WTC11 (cell line): ENCODE measurements around the gene PCDH9. TPM values are rescaled to one million over a fixed set of nuclear protein-coding genes. Genes with fewer than 3 reads are reported as not detected.

Experiments used
- ATAC-seq: fragments of 200-7000 bp; cut with Tn5 transposase; 2 replicates; pipeline ENCODE4 v1.10.0; 2021; ENCODE audit warnings: mild to moderate bottlenecking, moderate library complexity
- CTCF ChIA-PET: fragments of 300-600 bp; sonication (Branson Sonifier 250); formaldehyde crosslinking; loops from one replicate; lab custom pipeline; 2021; ENCODE audit warnings: antibody characterized with exemption; lab: Charles Lee
- POLR2A ChIA-PET: fragments of 350-600 bp; sonication (Branson Sonifier 250); formaldehyde crosslinking; loops from one replicate; lab custom pipeline; 2021; ENCODE audit warnings: antibody characterized with exemption; lab: Charles Lee
- DNase-seq: peaks from one replicate; pipeline ENCODE4 v3.0.0; 2021; ENCODE audit warnings: low spot score
- H3K27ac Mint-ChIP-seq: 2 replicates; pipeline ENCODE4 v1.8.0; 2021; ENCODE audit warnings: mixed read lengths
- H3K27me3 Mint-ChIP-seq: 2 replicates; pipeline ENCODE4 v1.8.0; 2021; ENCODE audit warnings: low read depth, mild to moderate bottlenecking, moderate library complexity, mixed read lengths
- H3K36me3 Mint-ChIP-seq: 2 replicates; pipeline ENCODE4 v1.8.0; 2021; ENCODE audit warnings: mixed read lengths
- H3K4me1 Mint-ChIP-seq: 2 replicates; pipeline ENCODE4 v1.8.0; 2022; ENCODE audit warnings: mixed read lengths
- H3K4me3 Mint-ChIP-seq: 2 replicates; pipeline ENCODE4 v1.8.0; 2021; ENCODE audit warnings: mild to moderate bottlenecking, moderate library complexity, mixed read lengths
- H3K9me3 Mint-ChIP-seq: 2 replicates; pipeline ENCODE4 v1.8.0; 2021; ENCODE audit warnings: mixed read lengths
- ATF1 ChIP-seq: sonication (generic); formaldehyde crosslinking; IDR thresholded peaks from 2 replicates; pipeline ENCODE4 v1.8.1; 2023; ENCODE audit warnings: mild to moderate bottlenecking, moderate library complexity, missing genetic modification reagents
- ATF6 ChIP-seq: sonication (generic); formaldehyde crosslinking; IDR thresholded peaks from 2 replicates; pipeline ENCODE4 v1.8.1; 2023; ENCODE audit warnings: mild to moderate bottlenecking, missing genetic modification reagents
- CBFB ChIP-seq: sonication (generic); formaldehyde crosslinking; IDR thresholded peaks from 2 replicates; pipeline ENCODE4 v1.8.1; 2022; ENCODE audit warnings: mild to moderate bottlenecking, low read depth, missing genetic modification reagents
- CDX4 ChIP-seq: fragments of 250-450 bp; sonication (Bioruptor Pico); IDR thresholded peaks from 2 replicates; pipeline ENCODE4 v1.9.0; 2021; ENCODE audit warnings: moderate library complexity, mild to moderate bottlenecking, inconsistent platforms, borderline replicate concordance
- CTCF ChIP-seq: fragments of 200-600 bp; IDR thresholded peaks from 2 replicates; pipeline ENCODE4 v1.8.0; 2022; ENCODE audit warnings: antibody characterized with exemption
- ELF4 ChIP-seq: sonication (generic); formaldehyde crosslinking; IDR thresholded peaks from 2 replicates; pipeline ENCODE4 v1.8.1; 2022; ENCODE audit warnings: low read depth, mild to moderate bottlenecking, moderate library complexity, missing genetic modification reagents
- FOXK1 ChIP-seq: sonication (generic); formaldehyde crosslinking; IDR thresholded peaks from 2 replicates; pipeline ENCODE4 v1.8.0; 2022; ENCODE audit warnings: mild to moderate bottlenecking, moderate library complexity, missing genetic modification reagents
- HMGA2 ChIP-seq: fragments of 250-450 bp; sonication (Bioruptor Pico); IDR thresholded peaks from 2 replicates; pipeline ENCODE4 v1.4.0; 2021; ENCODE audit warnings: mild to moderate bottlenecking, moderate library complexity
- JAZF1 ChIP-seq: fragments of 250-450 bp; sonication (Bioruptor Pico); IDR thresholded peaks from 2 replicates; pipeline ENCODE4 v1.9.0; 2021; ENCODE audit warnings: moderate library complexity, mild to moderate bottlenecking, inconsistent platforms
- JUN ChIP-seq: sonication (generic); formaldehyde crosslinking; IDR thresholded peaks from 2 replicates; pipeline ENCODE4 v1.8.0; 2023; ENCODE audit warnings: mild to moderate bottlenecking, missing genetic modification reagents
- PRRX2 ChIP-seq: fragments of 250-450 bp; sonication (Bioruptor Pico); IDR thresholded peaks from 2 replicates; pipeline ENCODE4 v1.8.0; 2021; ENCODE audit warnings: mild to moderate bottlenecking
- SOX15 ChIP-seq: fragments of 250-450 bp; sonication (Bioruptor Pico); IDR thresholded peaks from 2 replicates; pipeline ENCODE4 v1.9.0; 2021; ENCODE audit warnings: mild to moderate bottlenecking
- SP1 ChIP-seq: sonication (generic); formaldehyde crosslinking; conservative IDR thresholded peaks from 2 replicates; pipeline ENCODE4 v1.8.1; 2022; ENCODE audit warnings: missing genetic modification reagents
- TEAD1 ChIP-seq: sonication (generic); formaldehyde crosslinking; IDR thresholded peaks from 2 replicates; pipeline ENCODE4 v1.8.0; 2022; ENCODE audit warnings: mild to moderate bottlenecking, missing genetic modification reagents
- USF2 ChIP-seq: sonication (generic); formaldehyde crosslinking; IDR thresholded peaks from 2 replicates; pipeline ENCODE4 v1.8.1; 2023; ENCODE audit warnings: mild to moderate bottlenecking, missing genetic modification reagents, moderate library complexity
- ZNF281 ChIP-seq: sonication (generic); formaldehyde crosslinking; IDR thresholded peaks from 2 replicates; pipeline ENCODE4 v1.8.0; 2023; ENCODE audit warnings: mild to moderate bottlenecking, missing genetic modification reagents
- ZNF532 ChIP-seq: fragments of 250-450 bp; sonication (Bioruptor Pico); IDR thresholded peaks from 2 replicates; pipeline ENCODE4 v1.9.0; 2021; ENCODE audit warnings: mild to moderate bottlenecking, borderline replicate concordance
- ZSCAN18 ChIP-seq: fragments of 250-450 bp; sonication (Bioruptor Pico); IDR thresholded peaks from 2 replicates; pipeline ENCODE4 v2.1.2; 2022; ENCODE audit warnings: mild to moderate bottlenecking, moderate library complexity
- total RNA-seq: library from RNA; stranded (reverse); gene quantifications from 3 replicates; pipeline ENCODE4 v1.2.3, GENCODE V29; 2021

The PCDH9 gene
- total RNA-seq, 1 experiment from 2014 or later = 0.48 TPM

GRCh38 chr13:67091603-67092002 is 138.5 kb downstream of the PCDH9 start (continued):
- TF ChIP-seq SP1 (CRISPR knock-in tag) = no peak
- no peak for TF ChIP-seq USF2

- no peaks in the 10 kb centered on the region for H3K27me3 Mint-ChIP-seq
- H3K36me3 Mint-ChIP-seq = no peaks in the 10 kb centered on the region
- ATAC-seq (no peak), DNase-seq (no peak)
- H3K9me3 Mint-ChIP-seq = no peaks in the 10 kb centered on the region
- H3K27ac Mint-ChIP-seq = no peak overlapping the region
- POLR2A ChIA-PET = no interaction called here
- no peak for TF ChIP-seq ELF4
- TF ChIP-seq CBFB (CRISPR knock-in tag) = no peak
- no peak for TF ChIP-seq FOXK1 (CRISPR knock-in tag)
- TF ChIP-seq PRRX2 = no peak
- TF ChIP-seq ATF1 (CRISPR knock-in tag) = no peak
- no peak for TF ChIP-seq HMGA2
- TF ChIP-seq CDX4 (CRISPR knock-in tag) = no peak
- TF ChIP-seq ZNF281 (CRISPR knock-in tag) = no peak
- TF ChIP-seq ATF6 (CRISPR knock-in tag) = no peak
- no peak for TF ChIP-seq SOX15 (CRISPR knock-in tag)
- no peak for TF ChIP-seq CTCF
- no peak for TF ChIP-seq JUN (CRISPR knock-in tag)
- H3K4me3 Mint-ChIP-seq = no peak overlapping the region
- CTCF ChIA-PET = interaction anchor here (0.8 kb wide), 1 partner anchor 13 kb away, joined by 3 read pairs; no protein-coding TSS in a partner anchor
- no peaks in the 10 kb centered on the region for H3K4me1 Mint-ChIP-seq
These were observed 139.3 kb downstream of the PCDH9 start for GRCh38 chr13:67090856-67091255.

- H3K9me3 Mint-ChIP-seq = no peaks in the 10 kb centered on the region
- H3K4me1 Mint-ChIP-seq = no peaks in the 10 kb centered on the region
- POLR2A ChIA-PET = no interaction called here
- no peak for DNase-seq
- H3K27me3 Mint-ChIP-seq = no peaks in the 10 kb centered on the region
- ATAC-seq = no peak
- no peak overlapping the region for H3K27ac Mint-ChIP-seq
- H3K4me3 Mint-ChIP-seq = no peak overlapping the region
- CTCF ChIA-PET = no interaction called here
- no peaks in the 10 kb centered on the region for H3K36me3 Mint-ChIP-seq
- TF ChIP-seq TEAD1 (no peak), ZSCAN18 (CRISPR knock-in tag) (no peak), ZNF532 (CRISPR knock-in tag) (no peak), JAZF1 (CRISPR knock-in tag) (no peak)
These were observed 142.6 kb downstream of the PCDH9 start for GRCh38 chr13:67087527-67087926.
